HG02678 (cell line): ENCODE results near the gene LGALS9C.
"Not testable (repeated sequence)": the region's sequence is repeated elsewhere in the genome, so short reads cannot be mapped to it uniquely, and the experiment has no call there.

ENCODE experiments used
- ATAC-seq: cut with Tn5 transposase; IDR thresholded peaks from one replicate; pipeline ENCODE4 v1.9.1; 2021; ENCODE audit warnings: mild to moderate bottlenecking, moderate library complexity; ENCODE audit not compliant: unreplicated experiment

Gene LGALS9C

DNA sequence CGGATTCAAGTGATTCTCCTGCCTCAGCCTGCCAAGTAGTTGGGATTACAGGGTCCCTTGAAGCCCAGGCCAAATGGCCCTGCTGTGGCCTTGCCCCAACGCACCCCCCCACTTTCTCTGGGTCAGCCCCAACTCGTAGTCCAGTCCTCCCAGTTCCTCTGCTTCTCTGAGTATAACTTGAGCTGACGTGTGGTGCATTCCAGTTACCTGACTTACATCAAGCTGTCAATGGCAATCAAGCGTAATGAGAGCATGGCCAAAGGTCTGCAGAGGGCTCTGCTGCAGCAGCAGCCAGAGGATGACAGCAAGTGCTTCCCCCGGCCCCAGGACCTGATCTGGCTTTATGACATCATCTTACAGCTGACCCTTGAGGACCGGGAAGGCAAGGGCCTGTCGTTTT, 50.8 kb downstream of the LGALS9C start:
- not testable (repeated sequence) for ATAC-seq

DNA sequence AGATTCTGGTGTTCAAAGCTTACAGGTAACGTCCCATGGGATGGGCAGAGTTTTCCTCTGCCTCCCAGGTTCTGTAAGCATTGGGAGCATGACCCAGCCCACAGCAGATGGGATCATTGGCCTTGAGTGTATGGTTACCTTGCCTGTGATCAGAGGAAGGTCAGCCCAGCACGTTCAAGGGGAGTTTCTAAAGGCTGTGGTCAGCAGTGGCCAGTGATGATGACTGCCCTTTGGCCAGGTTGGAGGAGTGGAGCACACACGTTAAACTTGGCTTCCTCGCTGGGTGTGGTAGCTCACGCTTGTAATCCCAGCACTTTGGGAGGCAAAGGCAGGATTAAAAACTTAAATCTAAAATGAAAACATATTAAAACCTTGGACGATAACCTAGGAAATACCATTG, 51.8 kb downstream of the LGALS9C start:
- not testable (repeated sequence) for ATAC-seq

DNA sequence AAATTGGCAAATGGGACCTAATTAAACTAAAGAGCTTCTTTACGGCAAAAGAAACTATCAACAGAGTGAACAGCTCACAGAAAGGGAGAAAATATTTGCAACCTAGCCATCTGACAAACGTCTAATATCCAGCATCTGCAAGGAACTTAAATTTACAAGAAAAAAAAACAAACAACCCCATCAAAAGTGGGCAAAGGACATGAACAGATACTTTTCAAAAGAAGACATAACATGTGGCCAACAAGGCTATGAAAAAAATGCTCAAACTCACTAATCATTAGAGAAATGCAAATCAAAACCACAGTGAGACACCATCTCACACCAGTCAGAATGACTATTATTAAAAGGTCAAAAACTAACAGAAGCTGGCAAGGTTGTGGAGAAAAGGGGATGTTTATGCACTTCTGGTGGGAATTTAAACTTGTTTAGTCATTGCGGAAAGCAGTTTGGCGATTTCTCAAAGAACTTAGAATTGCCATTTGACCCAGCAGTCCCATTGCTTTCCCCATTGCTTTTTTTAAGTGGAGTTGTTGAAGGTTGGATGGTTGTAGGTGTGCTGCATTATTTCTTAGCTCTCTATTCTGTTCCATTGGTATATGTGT, 52.4 kb downstream of the LGALS9C start:
- not testable (repeated sequence) for ATAC-seq

DNA sequence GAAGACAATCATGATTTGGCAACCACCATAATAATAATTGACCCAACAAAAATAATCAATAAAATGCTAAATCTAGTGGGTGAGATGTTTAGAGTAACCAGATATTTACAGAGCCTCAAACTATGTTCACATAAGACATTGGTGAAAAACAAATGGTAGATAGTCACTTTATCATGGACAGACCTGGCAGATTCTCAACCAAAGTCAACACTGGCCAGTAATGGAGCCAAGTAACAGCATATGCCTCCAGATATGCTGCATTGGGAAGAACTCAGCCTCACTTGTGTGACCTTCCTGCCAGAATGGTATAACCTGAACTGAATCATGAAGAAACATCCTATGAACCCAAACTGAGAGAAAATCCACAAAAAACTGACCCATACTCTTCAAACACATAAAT, 53.8 kb downstream of the LGALS9C start:
- not testable (repeated sequence) for ATAC-seq

DNA sequence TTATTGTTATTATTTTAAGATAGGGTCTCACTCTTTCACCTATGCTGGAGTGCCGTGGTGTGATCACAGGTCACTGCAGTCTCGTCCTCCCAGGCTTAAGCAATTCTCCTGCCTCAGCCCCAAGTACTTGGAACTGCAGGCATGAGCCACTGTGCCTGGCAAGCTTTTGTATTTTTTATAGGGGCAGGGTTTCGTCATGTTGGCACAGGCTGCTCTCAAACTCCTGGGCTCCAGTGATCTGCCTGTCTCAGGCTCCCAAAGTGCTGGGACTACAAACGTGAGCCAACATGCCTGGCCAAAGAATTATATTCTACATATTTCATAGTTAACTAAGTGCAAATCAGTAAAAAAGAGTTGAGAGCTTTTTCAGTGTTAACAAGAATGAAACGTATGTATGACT, 65.6 kb downstream of the LGALS9C start:
- not testable (repeated sequence) for ATAC-seq

DNA sequence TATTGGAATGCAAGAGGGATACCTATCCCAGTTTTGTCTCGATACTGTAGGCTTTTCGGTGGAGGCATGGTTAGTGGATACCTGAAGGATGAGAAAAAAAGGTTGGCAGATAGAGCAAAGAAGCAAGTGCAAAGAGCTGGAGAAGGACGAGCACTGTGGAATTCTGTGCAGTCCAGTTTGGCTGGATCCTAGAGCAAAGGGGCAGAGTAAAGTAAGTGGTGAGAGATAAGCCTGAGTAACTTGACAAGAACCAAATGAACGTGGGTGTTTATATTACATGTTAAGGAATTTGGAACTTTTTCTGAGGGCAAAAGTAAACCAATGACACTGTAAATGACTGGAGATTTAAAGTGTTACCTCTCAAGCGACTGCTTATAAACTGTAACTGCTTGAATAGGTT, 66.3 kb downstream of the LGALS9C start:
- ATAC-seq: not testable (repeated sequence)
